NCI-H2227 (cell line): Measurements from ENCODE around the gene ROCK2.
"Not testable (repeated sequence)": the region's sequence is repeated elsewhere in the genome, so short reads cannot be mapped to it uniquely, and the experiment has no call there.

ENCODE experiments used
- DNase-seq: peaks from one replicate; lab custom pipeline; 2025; ENCODE audit not compliant: unreplicated experiment; lab: John Stamatoyannopoulos, UW

Gene ROCK2

DNA sequence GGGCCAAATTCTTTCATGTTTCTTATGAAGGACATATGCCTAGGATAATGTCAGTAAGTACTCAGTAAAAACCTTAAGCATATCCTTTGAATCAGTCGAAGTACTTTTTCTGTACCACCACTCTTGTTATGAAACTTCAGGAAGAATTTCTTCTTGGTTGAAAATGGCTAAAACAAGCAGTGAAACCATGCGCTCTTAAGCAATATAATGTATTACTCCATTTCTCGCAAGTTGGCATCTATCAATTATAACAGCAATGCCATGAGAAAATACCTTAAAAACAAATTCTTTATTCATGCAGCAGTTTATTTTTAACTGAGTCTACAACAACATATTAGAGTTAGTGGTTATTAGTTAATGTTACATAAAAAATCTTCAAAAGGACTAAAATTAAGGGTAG lies 148.2 kb downstream of the ROCK2 start:
- DNase-seq = no peak

DNA sequence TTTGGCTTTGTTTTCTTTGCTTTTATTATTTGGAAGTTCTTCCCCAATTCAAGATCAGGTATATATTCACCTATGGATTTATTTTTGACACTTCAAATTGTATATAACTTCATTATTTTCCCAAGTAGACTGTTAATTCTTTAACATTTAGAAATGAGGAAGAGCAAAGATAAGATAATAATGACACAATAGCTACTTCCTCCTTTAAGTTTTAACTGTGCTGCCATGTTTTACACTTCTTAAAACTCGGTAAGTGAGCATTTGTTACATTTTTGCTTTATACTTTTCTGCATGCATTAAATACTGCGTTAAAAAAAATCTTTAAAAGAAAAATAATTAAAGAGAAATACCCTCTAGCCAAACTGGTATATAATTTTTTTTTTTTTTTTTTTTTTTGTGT lies 156.7 kb downstream of the ROCK2 start:
- no peak for DNase-seq

DNA sequence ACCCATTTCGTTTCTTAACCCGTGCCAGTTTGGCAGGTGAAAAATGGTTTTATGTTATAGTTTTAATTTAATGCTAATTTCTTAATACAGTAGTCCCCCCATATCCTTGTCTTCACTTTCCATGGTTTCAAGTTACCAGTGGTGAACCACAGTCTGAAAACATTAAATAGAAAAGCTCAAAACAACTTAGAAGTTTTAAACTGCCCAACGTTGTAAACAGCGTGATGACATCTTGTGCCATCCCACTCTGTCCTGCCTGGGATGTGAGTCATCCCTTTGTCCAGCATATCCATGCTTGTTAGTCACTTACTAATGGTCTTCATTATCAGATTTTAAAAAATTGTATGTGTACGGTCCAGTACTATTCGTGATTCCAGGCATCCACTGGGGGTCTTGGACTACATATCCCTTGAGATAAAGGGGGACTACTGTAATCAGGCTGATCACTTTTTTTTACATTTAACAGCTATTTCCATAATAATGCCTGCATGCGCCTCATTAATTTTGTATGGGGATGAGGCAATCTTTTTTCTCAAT lies 157.3 kb downstream of the ROCK2 start:
- no peak for DNase-seq

DNA sequence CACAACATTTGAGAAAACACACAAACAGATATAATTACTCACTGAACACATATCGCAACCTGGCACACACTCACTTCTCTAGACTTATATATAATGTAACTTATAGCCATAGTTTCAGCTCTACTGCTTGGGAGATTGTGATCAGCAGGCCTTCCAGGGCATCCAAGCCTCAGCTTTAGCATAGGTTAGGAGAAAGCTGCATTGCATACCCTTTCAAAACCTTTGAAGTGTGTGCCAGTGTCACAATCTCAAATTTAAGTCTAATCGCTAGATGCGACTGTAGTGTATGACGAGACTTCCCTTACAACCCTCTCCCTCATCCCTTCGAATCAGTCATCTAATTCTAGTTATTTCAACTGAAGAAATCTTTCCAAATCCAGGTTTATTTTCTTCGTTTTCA lies 158.3 kb downstream of the ROCK2 start:
- DNase-seq = no peak

DNA sequence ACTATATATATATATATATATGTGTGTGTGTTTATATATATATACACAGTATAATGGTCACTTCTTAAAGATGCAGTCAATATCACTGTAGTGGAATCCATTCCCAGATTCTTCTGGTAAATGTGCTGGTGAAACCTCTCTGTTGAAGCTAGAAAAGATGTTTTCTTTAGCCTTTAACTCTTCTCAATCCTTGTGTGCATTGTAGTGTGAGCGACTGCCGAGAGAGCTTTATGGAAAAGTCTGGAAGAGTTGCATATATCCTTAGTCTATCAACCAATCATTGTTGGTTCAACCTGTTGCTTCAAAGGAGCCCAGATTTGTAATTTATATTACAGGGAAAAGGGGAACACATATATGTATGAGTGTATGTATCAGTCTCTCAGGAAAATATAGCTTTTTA lies 161.5 kb downstream of the ROCK2 start:
- no peak for DNase-seq

DNA sequence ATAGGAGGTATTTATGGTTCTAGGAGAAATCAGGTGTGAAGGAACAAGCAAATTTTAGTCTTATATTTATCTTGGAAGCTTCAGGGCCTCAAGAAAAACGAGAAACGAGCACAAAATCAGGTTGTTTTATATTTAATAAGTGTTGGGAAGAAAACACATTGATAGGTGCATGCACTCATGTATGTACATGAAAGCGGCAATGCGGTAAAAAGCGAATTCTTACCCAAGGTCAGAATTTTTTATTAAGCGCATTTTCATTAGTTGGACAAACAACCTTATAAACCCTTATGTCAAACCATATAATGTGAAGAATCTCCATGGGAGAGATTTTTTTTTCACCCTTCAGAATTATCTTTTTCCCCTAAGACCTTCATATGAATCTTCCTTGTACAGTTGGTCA lies 163.8 kb downstream of the ROCK2 start:
- DNase-seq = no peak

DNA sequence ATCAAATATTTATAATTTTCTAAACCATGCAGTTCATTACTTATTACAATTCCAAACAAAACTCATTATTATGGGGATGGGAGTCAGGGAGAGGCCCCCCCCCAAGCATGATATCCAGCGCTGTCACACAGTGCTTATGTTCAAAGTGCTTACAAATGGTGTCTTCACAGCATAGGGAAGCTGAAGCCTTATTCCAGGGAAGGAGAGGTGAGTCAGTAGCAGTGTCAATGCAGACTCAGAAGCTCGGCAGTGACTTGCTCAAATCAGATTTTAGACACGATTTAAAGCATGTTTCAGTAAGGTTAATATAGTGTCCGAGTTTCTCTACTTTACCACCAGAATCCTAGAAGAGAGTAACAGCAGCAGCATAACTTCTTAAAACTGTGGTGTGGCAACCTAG lies 164.5 kb downstream of the ROCK2 start:
- DNase-seq = no peak

DNA sequence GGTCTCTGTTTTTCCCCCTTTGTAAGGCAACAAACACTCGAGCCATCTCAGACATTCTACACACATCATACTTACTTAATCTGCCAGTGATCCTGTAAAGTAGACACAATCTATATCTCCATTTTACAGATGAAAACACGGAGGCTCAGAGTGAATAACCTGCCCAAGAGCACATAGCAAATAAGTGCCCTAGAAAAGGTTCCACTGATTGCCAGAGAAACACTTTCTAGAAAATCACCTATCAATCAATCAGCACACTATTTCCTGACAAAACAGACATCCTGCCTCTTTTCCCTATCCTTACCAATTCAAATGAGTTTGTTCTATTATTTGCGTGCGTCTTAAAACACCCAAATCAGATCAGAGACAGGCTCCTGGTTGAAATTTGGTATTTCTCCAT lies 165.2 kb downstream of the ROCK2 start:
- no peak for DNase-seq

DNA sequence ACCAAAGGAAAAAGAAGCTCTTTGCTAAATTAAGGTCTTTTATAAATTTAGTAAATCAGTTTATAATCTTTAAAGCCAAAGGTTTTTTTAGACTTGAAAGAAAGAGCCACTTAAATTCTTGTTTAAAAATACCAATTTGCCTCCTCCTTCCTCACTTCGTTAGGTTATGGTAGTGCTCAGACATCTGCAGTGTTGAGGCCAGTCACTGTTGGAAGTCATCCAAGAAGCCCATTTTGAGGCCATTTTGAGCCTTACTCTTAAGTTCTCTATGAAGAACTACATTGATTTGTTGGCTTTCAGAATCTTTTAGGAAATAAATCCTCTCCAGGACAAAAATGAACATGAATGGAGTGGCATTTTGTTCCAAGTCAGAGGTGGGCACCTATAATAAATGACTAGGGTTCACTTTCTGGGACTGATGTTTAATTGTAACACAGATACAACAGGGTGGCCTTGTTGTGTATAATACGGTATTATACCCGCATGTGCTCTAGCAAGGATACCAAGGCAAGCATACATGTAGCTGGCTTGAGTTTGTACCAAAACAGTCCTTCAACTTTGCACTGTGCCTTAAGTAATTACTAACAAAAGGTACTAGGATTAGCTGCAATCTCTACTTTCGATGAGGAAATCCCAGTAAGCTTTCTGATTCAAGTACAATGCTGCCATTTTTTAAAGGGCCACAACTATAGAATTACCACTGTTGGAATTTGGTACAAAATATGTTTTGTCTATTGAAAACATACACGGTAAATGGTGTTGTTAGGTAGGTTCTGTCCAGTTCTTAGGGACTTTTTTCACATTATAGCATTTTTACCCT lies 166.4 kb downstream of the ROCK2 start:
- DNase-seq = peak; percentile 75

DNA sequence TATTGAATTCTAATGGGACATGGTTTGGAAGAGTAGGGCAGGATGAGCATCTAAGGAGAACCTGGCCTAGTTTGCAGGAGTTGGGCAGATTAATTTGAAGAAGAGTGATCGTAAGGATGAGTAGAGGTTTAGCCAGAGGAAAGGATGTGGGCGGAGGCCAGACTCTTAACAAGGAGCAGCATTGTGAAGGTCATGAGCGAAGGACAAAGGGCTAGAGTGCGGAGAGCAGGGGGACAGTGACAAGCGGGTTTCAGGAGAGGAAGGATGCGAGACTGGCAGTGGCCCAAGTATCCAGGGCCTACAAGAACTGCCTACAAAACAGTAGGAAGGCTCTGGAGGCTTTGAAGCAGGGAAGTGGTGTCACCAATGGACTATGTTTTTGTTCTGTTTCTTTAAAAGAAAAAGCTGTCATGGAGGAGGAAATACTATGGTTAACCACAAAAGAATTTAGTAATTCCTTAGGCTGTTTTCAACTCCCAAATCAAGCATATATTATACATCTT lies 169.1 kb downstream of the ROCK2 start:
- no peak for DNase-seq

DNA sequence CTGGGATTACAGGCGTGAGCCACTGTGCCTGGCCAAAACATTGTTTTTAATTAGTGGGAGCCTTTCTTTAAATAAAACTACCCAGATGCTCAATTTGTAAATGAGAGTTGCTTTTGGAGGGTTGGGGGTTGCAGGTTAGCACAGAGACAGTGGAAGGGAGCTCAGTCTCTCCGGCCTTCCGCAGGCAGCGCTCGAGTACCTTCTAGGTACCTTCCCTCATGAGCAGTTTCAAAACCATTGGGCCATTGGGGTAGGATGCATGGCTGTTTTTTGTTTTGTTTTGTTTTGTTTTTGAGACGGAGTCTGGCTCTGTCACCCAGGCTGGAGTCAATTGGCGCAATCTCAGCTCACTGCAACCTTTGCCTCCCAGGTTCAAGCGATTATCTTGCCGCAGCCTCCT lies 170.2 kb downstream of the ROCK2 start:
- DNase-seq = no peak

DNA sequence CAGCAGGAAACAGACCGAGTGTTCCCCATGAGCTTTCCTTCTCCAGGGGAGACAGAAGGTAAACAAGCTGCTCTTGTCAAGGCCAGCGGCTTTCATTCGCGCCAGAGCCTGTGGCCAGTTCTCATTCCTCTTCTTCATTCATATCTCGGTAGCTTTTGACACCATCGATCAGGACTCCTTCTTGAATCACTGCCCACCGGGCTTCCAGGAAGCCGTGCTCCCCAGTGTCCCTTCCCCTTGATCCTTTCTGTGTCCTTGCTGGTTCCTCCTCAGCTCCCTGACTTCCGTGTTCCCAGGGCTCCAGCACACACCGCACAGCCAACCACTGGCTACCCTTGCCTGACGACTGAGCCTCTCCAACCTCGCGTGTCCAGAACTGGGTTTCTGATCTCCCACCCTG lies 175.1 kb downstream of the ROCK2 start:
- no peak for DNase-seq

DNA sequence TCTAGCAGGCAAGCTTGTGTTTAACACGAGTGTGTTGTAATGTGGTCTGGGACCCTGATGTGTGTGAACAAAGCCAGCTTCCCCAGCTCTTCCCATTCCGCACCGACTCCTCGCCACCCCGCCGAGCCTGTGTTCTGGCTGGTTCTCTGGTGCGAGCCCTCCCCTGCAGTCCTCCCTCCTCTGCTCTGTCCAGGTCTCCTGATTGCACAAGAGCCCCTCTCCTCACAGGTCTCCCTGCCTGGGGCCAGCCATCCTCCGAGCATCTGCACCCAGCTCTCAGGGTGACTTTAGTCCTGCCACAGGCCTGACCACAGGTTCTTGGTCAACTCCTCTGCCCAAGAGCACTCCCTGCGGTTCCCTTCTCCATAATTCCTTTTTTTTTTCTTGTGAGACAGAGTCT lies 175.9 kb downstream of the ROCK2 start:
- no peak for DNase-seq

DNA sequence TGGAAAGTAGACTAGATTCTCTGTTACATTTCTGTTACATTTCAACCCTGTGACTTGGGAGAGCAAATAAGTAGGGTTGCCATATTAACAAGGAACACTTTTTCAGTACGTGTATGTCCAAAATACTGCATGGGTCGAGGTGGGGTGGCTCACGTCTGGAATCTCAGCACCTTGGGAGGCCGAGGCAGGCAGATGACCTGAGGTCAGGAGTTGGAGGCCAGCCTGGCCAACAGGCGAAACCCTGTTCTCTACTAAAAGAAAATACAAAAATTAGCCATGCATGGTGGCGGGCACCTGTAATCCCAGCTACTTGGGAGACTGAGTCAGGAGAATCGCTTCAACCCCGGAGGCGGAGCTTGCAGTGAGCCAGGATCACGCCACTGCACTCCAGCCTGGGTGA lies 178.0 kb downstream of the ROCK2 start:
- no peak for DNase-seq

DNA sequence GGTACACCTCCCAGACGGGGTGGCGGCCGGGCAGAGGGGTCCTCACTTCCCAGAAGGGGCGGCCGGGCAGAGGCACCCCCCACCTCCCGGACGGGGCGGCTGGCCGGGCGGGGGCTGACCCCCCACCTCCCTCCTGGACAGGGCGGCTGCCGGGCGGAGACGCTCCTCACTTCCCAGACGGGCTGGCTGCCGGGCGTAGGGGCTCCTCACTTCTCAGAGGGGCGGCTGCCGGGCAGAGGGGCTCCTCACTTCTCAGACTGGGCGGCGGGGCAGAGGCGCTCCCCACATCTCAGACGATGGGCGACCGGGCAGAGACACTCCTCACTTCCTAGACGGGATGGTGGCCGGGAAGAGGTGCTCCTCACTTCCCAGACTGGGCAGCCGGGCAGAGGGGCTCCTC lies 179.4 kb downstream of the ROCK2 start:
- not testable (repeated sequence) for DNase-seq

DNA sequence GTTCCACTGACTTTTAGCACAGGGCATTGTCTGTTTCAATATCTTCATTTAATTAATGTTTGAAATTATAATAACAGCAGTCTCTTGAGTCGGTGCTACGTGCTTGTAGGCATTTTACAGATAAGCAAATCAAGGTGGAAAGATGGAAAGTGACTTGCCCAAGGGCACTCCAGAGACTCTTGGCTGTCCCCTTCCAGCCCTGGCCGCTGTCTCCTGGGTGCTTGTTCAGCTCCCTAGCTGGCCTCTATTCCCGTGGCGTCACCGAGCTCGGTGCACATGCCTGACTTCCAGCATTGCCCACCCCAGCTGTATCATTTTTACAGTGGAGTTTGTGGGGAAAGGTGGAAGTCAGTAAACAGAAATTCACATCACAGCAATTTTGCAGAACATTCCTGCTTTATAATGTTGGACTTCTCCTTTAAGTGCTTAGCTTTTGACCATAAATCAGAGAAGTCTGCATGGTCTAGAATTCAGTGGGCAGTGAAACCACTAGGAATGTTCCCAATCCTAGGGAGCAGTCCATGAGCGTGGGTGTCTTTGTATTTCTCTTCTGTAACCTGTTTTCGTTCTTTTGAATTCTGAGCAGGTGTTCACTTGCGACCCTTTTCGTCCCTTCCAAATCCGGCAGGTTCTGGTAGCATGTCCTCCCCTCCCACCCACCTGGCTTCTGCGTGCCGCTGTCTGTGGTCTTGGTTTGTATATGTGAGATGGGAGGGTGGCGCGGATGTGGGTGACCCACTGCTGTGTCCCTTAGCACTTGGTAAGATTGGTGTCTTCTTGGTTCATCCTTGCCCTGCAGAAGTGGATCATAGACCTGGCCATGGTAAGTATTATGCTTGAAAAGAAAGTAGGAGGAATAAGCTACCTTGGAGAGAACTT lies 180.8 kb downstream of the ROCK2 start:
- DNase-seq = no peak

DNA sequence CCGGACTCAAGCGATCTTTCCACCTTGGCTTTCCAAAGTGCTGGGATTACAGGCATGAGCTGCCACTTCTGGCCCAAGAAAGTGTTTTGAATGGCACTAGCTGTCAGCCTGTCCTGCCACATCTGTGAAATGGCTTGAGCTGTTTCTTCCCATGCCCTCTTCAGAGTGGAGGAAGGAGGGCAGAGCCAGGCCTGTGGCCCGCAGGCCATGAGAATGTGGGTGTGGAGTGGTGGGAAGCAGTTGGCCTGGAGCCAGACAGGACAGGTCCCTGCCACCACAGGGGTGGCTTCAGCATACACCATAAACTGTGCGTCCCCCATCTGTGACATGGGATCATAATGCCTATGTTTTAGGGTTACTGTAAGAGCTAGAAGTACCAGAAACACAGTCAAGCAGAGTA lies 182.7 kb downstream of the ROCK2 start:
- DNase-seq = no peak

DNA sequence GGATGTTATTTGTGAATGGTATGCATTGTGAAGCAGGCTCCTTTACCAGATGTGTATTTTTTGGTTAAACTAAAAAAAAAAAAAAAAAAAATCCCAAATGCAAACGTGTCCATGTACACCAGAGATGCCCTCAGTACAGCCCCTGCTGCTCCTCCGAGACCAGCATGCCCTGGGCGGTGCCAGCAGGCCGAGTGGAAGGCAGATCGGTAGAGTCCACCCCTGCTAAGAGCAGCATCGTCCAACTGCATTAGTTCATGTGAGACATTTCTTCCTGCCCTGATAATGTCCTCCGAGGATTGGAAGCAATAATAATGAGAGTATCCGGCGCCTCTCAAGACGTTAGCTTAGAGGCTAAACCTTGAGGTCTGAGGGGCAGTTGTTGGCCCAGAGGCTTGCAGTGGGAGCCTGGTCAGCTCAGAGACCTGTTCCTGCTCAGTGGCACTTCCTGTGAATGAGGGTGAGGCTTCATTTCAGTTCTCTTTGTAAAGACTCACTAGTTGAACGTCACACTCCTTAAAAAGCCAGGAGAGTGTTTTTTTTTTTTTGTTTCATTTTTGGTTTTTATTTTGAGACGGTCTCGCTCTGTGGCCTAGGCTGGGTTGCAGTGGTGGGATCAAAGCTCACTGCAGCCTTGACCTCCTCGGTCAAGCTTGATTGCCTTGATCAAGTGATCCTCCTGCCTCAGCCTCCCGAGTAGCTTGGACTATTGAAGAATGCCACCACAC lies 183.5 kb downstream of the ROCK2 start:
- DNase-seq = no peak

DNA sequence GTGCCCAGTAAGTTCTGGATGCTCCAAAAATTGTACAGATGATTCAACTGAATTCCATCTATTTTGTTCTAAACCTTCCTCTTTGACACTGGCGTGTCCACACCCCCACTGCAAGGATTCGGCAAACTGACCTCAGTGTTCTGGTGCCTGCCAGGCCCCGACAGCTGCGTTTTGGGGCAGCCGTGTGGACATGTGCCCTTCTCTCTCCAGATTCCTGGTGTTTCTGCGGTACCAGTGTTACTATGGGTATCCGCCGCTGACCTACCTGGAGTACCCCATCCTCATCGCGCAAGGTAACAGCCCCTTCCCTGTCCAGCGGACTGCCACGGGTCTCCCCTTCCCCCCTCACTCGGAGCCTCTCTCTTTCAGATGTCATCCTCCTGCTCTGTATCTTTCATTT lies 184.2 kb downstream of the ROCK2 start:
- no peak for DNase-seq

DNA sequence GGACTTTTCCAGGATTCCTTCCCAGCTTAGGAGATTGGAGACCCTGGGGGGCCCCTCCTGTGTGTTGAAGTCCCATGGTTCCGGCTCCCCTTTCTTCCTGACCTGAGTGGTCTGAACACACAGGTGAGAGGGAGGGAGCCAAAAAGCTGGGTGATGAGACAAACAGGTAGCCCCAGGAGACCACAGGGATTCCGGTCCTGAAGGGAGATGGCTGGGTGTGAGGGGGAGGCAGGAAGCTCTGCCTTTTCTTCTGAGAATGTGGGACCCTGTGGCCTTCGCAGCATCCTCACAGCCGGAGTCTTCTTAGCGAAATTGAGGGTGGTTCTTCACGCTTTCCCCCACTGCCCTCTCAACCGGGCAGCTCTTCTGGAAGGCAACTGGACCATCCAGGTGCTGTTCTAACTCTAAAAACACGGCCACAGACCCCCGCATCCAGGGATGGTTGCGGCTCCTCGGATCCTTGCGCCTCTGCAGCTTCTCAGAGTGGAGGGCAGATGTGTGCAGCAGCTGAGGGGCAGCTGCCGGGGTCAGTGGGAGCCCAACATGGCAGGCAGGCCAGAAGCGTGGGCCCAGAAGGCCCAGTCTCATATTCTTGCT lies 184.8 kb downstream of the ROCK2 start:
- no peak for DNase-seq
